Keratinocyte (primary cell): ENCODE results near the gene AP5B1.

Experiments used
- EZH2 ChIP-seq: IDR thresholded peaks from one replicate; pipeline ENCODE4 v1.6.1; 2012; ENCODE audit warnings: inconsistent platforms, mild to moderate bottlenecking, low read length, moderate library complexity
- TF ChIP-seq, protein P1 (sequence below), 3 experiments: IDR thresholded peaks in 1 of 3; conservative IDR thresholded peaks in 1 of 3; optimal IDR thresholded peaks in 1 of 3; 2 replicates in 2 of 3; 3 replicates in 1 of 3; pipeline versions ENCODE3 to v1.5.1; 2011; ENCODE audit warnings: low read length in 3 of 3, mild to moderate bottlenecking in 3 of 3, moderate library complexity in 2 of 3, control low read depth in 1 of 3, inconsistent platforms in 1 of 3; ENCODE audit not compliant: insufficient read depth in 2 of 3; ENCODE audit errors: extremely low read depth in 1 of 3

DNA sequence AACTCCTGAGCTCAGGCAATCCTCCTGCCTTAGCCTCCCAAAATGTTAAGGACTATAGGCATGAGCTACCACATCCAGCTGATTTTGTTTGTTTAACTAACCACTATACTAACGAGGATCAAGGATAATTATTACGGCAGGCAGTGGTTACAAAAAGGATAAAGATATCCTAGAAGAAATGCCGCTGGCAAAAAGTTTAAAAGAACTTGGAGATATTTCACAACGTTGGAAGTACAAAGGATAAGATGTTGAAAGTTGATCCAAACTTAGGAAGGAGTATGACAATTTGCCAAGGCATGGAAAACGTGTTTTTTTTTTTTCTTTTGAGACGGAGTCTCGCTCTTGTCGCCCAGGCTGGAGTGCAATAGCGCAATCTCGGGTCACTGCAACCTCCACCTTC is 13.4 kb downstream of the AP5B1 start:
- TF ChIP-seq, protein P1, sequence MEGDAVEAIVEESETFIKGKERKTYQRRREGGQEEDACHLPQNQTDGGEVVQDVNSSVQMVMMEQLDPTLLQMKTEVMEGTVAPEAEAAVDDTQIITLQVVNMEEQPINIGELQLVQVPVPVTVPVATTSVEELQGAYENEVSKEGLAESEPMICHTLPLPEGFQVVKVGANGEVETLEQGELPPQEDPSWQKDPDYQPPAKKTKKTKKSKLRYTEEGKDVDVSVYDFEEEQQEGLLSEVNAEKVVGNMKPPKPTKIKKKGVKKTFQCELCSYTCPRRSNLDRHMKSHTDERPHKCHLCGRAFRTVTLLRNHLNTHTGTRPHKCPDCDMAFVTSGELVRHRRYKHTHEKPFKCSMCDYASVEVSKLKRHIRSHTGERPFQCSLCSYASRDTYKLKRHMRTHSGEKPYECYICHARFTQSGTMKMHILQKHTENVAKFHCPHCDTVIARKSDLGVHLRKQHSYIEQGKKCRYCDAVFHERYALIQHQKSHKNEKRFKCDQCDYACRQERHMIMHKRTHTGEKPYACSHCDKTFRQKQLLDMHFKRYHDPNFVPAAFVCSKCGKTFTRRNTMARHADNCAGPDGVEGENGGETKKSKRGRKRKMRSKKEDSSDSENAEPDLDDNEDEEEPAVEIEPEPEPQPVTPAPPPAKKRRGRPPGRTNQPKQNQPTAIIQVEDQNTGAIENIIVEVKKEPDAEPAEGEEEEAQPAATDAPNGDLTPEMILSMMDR (optimal IDR thresholded peaks at IDR 0.05 in 1 of 3, IDR thresholded peaks at IDR 0.05 in 1 of 3, conservative IDR thresholded peaks at IDR 0.05 in 1 of 3; ENCODE audit: extremely low read depth in 1 of 3, insufficient read depth in 2 of 3, low read length in 3 of 3) = no peak
- no peak for TF ChIP-seq EZH2
